ENCODE results near the gene CDH10. TPM values are rescaled to one million over a fixed set of nuclear protein-coding genes. Genes with fewer than 3 reads are reported as not detected.

CDH10 gene
- total and polyA plus RNA-seq, 9 of the 15 experiments (the other 6 are each of a cell fraction or from before 2014, with no cell fraction given): not detected

DNA sequence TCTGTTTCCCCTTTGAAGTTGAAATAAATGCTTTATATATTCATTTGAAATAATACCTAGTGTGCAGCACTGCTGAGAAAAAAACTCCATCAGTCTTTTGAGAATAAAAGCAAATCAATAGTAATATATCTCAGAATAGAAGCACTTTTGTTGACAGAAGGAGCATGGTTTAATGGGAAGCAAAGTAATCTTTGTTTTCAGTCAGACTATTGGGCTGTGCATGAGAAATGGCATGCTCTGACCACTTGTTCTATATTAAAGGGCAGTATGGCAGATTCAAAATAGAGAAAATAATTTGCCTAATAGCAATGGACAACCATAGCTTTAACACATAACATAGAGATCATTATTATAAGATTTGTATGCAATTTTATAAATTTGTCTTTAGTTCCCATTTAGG is 12.4 kb downstream of the CDH10 start (continued):
- TF ChIP-seq NFIC (IDR thresholded peaks at IDR 0.05): no peak
- TF ChIP-seq PCBP1 (IDR thresholded peaks at IDR 0.05; ENCODE audit: low read depth, low read length, poor library complexity, severe bottlenecking): no peak
- TF ChIP-seq MED1 (CRISPR knock-in tag; IDR thresholded peaks at IDR 0.05; ENCODE audit: borderline replicate concordance): no peak
- no peak for TF ChIP-seq HDGF (IDR thresholded peaks at IDR 0.05)

DNA sequence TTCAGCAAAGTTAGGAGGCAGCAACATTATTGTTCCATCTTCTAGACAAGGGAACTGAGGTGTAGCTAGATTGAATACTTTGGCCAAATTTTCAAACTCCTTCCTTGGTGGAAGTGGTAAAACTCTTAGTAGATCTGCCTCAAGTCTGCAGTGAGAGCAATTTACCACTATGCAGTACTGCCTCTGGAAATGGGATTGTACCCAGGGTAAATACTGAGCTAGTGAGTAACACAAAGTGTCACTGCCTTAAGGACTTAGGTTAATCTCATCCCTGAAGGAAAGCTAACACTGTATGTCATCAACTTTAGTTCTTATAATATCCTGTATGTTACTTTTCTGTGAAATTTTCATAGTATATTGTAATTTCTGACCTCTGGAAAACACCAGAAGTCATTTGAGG is 13.9 kb downstream of the CDH10 start:
- Histone ChIP-seq H3K27me3 (ENCODE audit: control insufficient read depth in 2 of 2, insufficient read depth in 2 of 2, low read length in 2 of 2) (no peaks in the 10 kb centered on the region), H3K9ac (ENCODE audit: insufficient read depth in 1 of 2, low read depth in 2 of 2, low read length in 2 of 2) (no peak overlapping the region), H3K36me3 (ENCODE audit: control insufficient read depth, insufficient read depth, low read length) (no peaks in the 10 kb centered on the region), H3K4me3 (no peak overlapping the region), H4K20me1 (replicated peaks; ENCODE audit: control insufficient read depth, insufficient read depth, low read length) (no peaks in the 10 kb centered on the region), H2AFZ (ENCODE audit: low read depth, low read length) (no peak overlapping the region), H3K27ac (ENCODE audit: extremely low read depth, low read depth, low read length) (no peak overlapping the region), H3K9me3 (replicated peaks; ENCODE audit: control insufficient read depth, insufficient read depth, low read depth, low read length) (no peaks in the 10 kb centered on the region), H3K4me1 (replicated peaks in 1 of 2; ENCODE audit: control insufficient read depth in 2 of 2, insufficient read depth in 2 of 2, low read length in 2 of 2) (no peaks in the 10 kb centered on the region), H3K4me2 (ENCODE audit: insufficient read depth, low read length) (no peak overlapping the region), H3K79me2 (ENCODE audit: control insufficient read depth, insufficient read depth, low read length) (no peaks in the 10 kb centered on the region), H3K9me1 (ENCODE audit: control insufficient read depth, insufficient read depth, low read length) (no peaks in the 10 kb centered on the region)
- CTCF ChIA-PET (ENCODE audit: low intra/inter-chr PET ratio): no interaction called here
- BruUV-seq (replicated peaks): no TSS peak
- ATAC-seq (no peak), DNase-seq (ENCODE audit: extremely low read depth in 1 of 4, low spot score in 3 of 4) (no peak), FAIRE-seq (no peak)
- no peak for TF ChIP-seq CXXC5 (CRISPR knock-in tag; IDR thresholded peaks at IDR 0.05)
- TF ChIP-seq, protein P1, sequence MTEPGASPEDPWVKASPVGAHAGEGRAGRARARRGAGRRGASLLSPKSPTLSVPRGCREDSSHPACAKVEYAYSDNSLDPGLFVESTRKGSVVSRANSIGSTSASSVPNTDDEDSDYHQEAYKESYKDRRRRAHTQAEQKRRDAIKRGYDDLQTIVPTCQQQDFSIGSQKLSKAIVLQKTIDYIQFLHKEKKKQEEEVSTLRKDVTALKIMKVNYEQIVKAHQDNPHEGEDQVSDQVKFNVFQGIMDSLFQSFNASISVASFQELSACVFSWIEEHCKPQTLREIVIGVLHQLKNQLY (CRISPR knock-in tag; conservative IDR thresholded peaks at IDR 0.05): no peak
- TF ChIP-seq DMBX1 (CRISPR knock-in tag; IDR thresholded peaks at IDR 0.05; ENCODE audit: borderline replicate concordance): no peak
- no peak for TF ChIP-seq HCFC1 (IDR thresholded peaks at IDR 0.05; ENCODE audit: low read depth, low read length)
- no peak for TF ChIP-seq ZNF830 (CRISPR knock-in tag; IDR thresholded peaks at IDR 0.05)
- TF ChIP-seq, protein P2, sequence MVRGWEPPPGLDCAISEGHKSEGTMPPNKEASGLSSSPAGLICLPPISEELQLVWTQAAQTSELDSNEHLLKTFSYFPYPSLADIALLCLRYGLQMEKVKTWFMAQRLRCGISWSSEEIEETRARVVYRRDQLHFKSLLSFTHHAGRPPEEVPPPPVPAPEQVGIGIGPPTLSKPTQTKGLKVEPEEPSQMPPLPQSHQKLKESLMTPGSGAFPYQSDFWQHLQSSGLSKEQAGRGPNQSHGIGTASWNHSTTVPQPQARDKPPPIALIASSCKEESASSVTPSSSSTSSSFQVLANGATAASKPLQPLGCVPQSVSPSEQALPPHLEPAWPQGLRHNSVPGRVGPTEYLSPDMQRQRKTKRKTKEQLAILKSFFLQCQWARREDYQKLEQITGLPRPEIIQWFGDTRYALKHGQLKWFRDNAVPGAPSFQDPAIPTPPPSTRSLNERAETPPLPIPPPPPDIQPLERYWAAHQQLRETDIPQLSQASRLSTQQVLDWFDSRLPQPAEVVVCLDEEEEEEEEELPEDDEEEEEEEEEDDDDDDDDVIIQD (CRISPR knock-in tag; IDR thresholded peaks at IDR 0.05): no peak
- intact Hi-C loops (cut with micrococcal nuclease) (no loop called here), in situ Hi-C loops (cut with MboI) (no loop called here)
- POLR2A ChIA-PET: no interaction called here

Measured in K562 (cell line).